DOHH2 (cell line): ENCODE results near the gene NXPH2.

ENCODE experiments used
- H3F3A ChIP-seq: fragments of 200-600 bp; sonication (generic), shearing (Covaris generic); 2 replicates; pipeline ENCODE4 v1.6.0; 2016; ENCODE audit warnings: antibody characterized with exemption, mild to moderate bottlenecking; ENCODE audit not compliant: control insufficient read depth, insufficient read depth
- H3K27ac ChIP-seq: fragments of 200-600 bp; sonication (generic); 2 replicates; pipeline ENCODE4 v1.5.1; 2014; ENCODE audit warnings: low read depth, mild to moderate bottlenecking, low read length, moderate library complexity
- H3K27me3 ChIP-seq: fragments of 200-600 bp; sonication (generic); 2 replicates; pipeline ENCODE4 v1.6.1; 2014; ENCODE audit warnings: mild to moderate bottlenecking, low read length, mixed read lengths; ENCODE audit not compliant: control insufficient read depth
- H3K36me3 ChIP-seq: fragments of 200-600 bp; sonication (generic); 2 replicates; pipeline ENCODE4 v1.6.1; 2014; ENCODE audit warnings: mild to moderate bottlenecking, low read length, moderate library complexity, mixed read lengths; ENCODE audit not compliant: control insufficient read depth
- H3K4me1 ChIP-seq: fragments of 200-600 bp; sonication (generic); 2 replicates; pipeline ENCODE4 v1.6.1; 2014; ENCODE audit warnings: mild to moderate bottlenecking, low read length, mixed read lengths; ENCODE audit not compliant: control insufficient read depth
- H3K4me2 ChIP-seq: fragments of 200-600 bp; sonication (generic); 2 replicates; pipeline ENCODE4 v1.6.0; 2014; ENCODE audit warnings: mild to moderate bottlenecking, low read length, moderate library complexity
- H3K4me3 ChIP-seq: fragments of 200-600 bp; sonication (generic); 2 replicates; pipeline ENCODE4 v1.5.1; 2014; ENCODE audit warnings: mild to moderate bottlenecking, low read length, mixed read lengths
- H3K79me2 ChIP-seq: fragments of 200-600 bp; sonication (generic); 2 replicates; pipeline ENCODE4 v1.6.1; 2014; ENCODE audit warnings: mild to moderate bottlenecking, low read length, mixed read lengths; ENCODE audit not compliant: control insufficient read depth
- H3K9me2 ChIP-seq: fragments of 200-600 bp; sonication (generic); replicated peaks from 2 replicates; pipeline ENCODE4 v1.6.1; 2014; ENCODE audit warnings: mild to moderate bottlenecking, low read length, mixed read lengths; ENCODE audit not compliant: control insufficient read depth
- H3K9me3 ChIP-seq: fragments of 200-600 bp; sonication (generic); 2 replicates; pipeline ENCODE4 v1.6.1; 2014; ENCODE audit warnings: antibody characterized with exemption, low read length, mixed read lengths; ENCODE audit not compliant: control insufficient read depth, insufficient read depth
- H4K20me1 ChIP-seq: fragments of 200-600 bp; sonication (generic); 2 replicates; pipeline ENCODE4 v1.6.0; 2014; ENCODE audit warnings: low read depth, mild to moderate bottlenecking, antibody characterized with exemption, low read length, moderate library complexity; ENCODE audit not compliant: control insufficient read depth, insufficient read depth
- CTCF ChIP-seq: fragments of 200-600 bp; sonication (generic); IDR thresholded peaks from one replicate; pipeline ENCODE4 v1.5.1; 2014; ENCODE audit warnings: antibody characterized with exemption, mild to moderate bottlenecking, low read depth, low read length; ENCODE audit not compliant: poor library complexity, severe bottlenecking
- EZH2phosphoT487 ChIP-seq: fragments of 200-600 bp; sonication (generic); IDR thresholded peaks from 2 replicates; pipeline ENCODE4 v1.6.1; 2017; ENCODE audit warnings: borderline replicate concordance, mild to moderate bottlenecking, antibody characterized with exemption, low read length, moderate library complexity, mixed read lengths

The NXPH2 gene

GRCh38 chr2:138771534-138771933 is 8.7 kb downstream of the NXPH2 start:
- Histone ChIP-seq H3K4me3 (no peak overlapping the region), H3K79me2 (no peaks in the 10 kb centered on the region)

GRCh38 chr2:138767101-138767500 is 13.1 kb downstream of the NXPH2 start:
- TF ChIP-seq EZH2phosphoT487 (no peak), CTCF (no peak)
- Histone ChIP-seq H3K27ac (no peak overlapping the region), H3K36me3 (no peaks in the 10 kb centered on the region), H3K4me1 (no peaks in the 10 kb centered on the region), H3F3A (no peaks in the 10 kb centered on the region), H3K4me2 (no peak overlapping the region), H3K4me3 (no peak overlapping the region), H3K9me3 (no peaks in the 10 kb centered on the region), H3K79me2 (no peaks in the 10 kb centered on the region), H3K9me2 (no peaks in the 10 kb centered on the region), H3K27me3 (no peaks in the 10 kb centered on the region), H4K20me1 (no peaks in the 10 kb centered on the region)

More at GRCh38 chr2:138771534-138771933, 8.7 kb downstream of the NXPH2 start:
- Histone ChIP-seq H3K27ac (no peak overlapping the region), H3K27me3 (no peaks in the 10 kb centered on the region), H4K20me1 (no peaks in the 10 kb centered on the region), H3K4me1 (no peaks in the 10 kb centered on the region), H3K9me3 (no peaks in the 10 kb centered on the region), H3K9me2 (no peaks in the 10 kb centered on the region), H3K4me2 (no peak overlapping the region), H3K36me3 (no peaks in the 10 kb centered on the region), H3F3A (no peaks in the 10 kb centered on the region)
- TF ChIP-seq EZH2phosphoT487 = no peak
- no peak for TF ChIP-seq CTCF

GRCh38 chr2:138766464-138766863 is 13.7 kb downstream of the NXPH2 start:
- Histone ChIP-seq H3K9me2 (no peaks in the 10 kb centered on the region), H3K4me3 (no peak overlapping the region), H3K4me1 (no peaks in the 10 kb centered on the region), H3K4me2 (no peak overlapping the region), H3K27me3 (no peaks in the 10 kb centered on the region), H3K36me3 (no peaks in the 10 kb centered on the region), H4K20me1 (no peaks in the 10 kb centered on the region), H3K27ac (no peak overlapping the region), H3K79me2 (no peaks in the 10 kb centered on the region), H3K9me3 (no peaks in the 10 kb centered on the region), H3F3A (no peaks in the 10 kb centered on the region)
- TF ChIP-seq CTCF (no peak), EZH2phosphoT487 (no peak)

GRCh38 chr2:138763971-138764370 is 16.2 kb downstream of the NXPH2 start:
- Histone ChIP-seq H3K27me3 (no peaks in the 10 kb centered on the region), H3K27ac (no peak overlapping the region), H4K20me1 (no peaks in the 10 kb centered on the region), H3K9me3 (no peaks in the 10 kb centered on the region), H3K9me2 (no peaks in the 10 kb centered on the region), H3K4me1 (no peaks in the 10 kb centered on the region), H3K36me3 (no peaks in the 10 kb centered on the region), H3K4me3 (no peak overlapping the region), H3K79me2 (no peaks in the 10 kb centered on the region), H3K4me2 (no peak overlapping the region), H3F3A (no peaks in the 10 kb centered on the region)
- no peak for TF ChIP-seq EZH2phosphoT487
- TF ChIP-seq CTCF = no peak
